Stomach (tissue), 9 donors: ENCODE data around the gene RABGEF1. TPM values are rescaled to one million over a fixed set of nuclear protein-coding genes. Genes with fewer than 3 reads are reported as not detected.
"Not testable (repeated sequence)": the region's sequence is repeated elsewhere in the genome, so short reads cannot be mapped to it uniquely, and the experiment has no call there.

Source experiments
- DNase-seq, 2 donors: peaks; one replicate each; pipeline versions ENCODE4 v3.0.0 to v3.0.0-alpha.2; 2013 to 2019
- H3K27ac ChIP-seq, 5 donors: fragments of 200-600 bp in 4 of 5; sonication (generic) in 4 of 5; one replicate each; pipeline ENCODE4 v1.5.1; 2013 to 2019; ENCODE audit warnings: mild to moderate bottlenecking in 1 of 5, moderate library complexity in 1 of 5
- H3K27me3 ChIP-seq, 3 donors: fragments of 200-600 bp; sonication (generic); one replicate each; pipeline ENCODE4 v1.5.1; 2017 to 2019; ENCODE audit warnings: mixed run types in 1 of 3
- H3K36me3 ChIP-seq, 4 donors: fragments of 200-600 bp; sonication (generic); 1 replicate in 3 of 4; 2 replicates in 1 of 4; pipeline ENCODE4 v1.5.1; 2016 to 2019
- H3K4me1 ChIP-seq, 4 donors: fragments of 200-600 bp; sonication (generic); one replicate each; pipeline ENCODE4 v1.5.1; 2016 to 2019
- H3K4me3 ChIP-seq, 4 donors: fragments of 200-600 bp; sonication (generic) in 3 of 4; one replicate each; pipeline ENCODE4 v1.5.1; 2016 to 2019; ENCODE audit warnings: mild to moderate bottlenecking in 1 of 4
- H3K9me3 ChIP-seq, 4 donors: fragments of 200-600 bp; sonication (generic); one replicate each; pipeline ENCODE4 v1.5.1; 2016 to 2019
- CTCF ChIP-seq, 7 experiments: fragments of 450-650 bp in 4 of 7; fragments of 200-600 bp in 3 of 7; sonication (generic) in 3 of 7; IDR thresholded peaks; one replicate each; pipeline ENCODE4 v1.5.1; 2016 to 2019; ENCODE audit warnings: antibody characterized with exemption in 7 of 7, control low read depth in 2 of 7, mild to moderate bottlenecking in 1 of 7
- EP300 ChIP-seq: sonication (generic); formaldehyde crosslinking; IDR thresholded peaks from one replicate; pipeline ENCODE4 v1.6.1; 2017; ENCODE audit warnings: antibody characterized with exemption
- POLR2A ChIP-seq, 4 donors: fragments of 450-650 bp; IDR thresholded peaks; one replicate each; pipeline ENCODE4 v1.6.1; 2016; ENCODE audit warnings: antibody characterized with exemption in 4 of 4, control low read depth in 2 of 4, mild to moderate bottlenecking in 1 of 4, moderate library complexity in 1 of 4
- POLR2AphosphoS5 ChIP-seq, 3 donors: sonication (generic); formaldehyde crosslinking; IDR thresholded peaks; one replicate each; pipeline ENCODE4 v1.6.1; 2016; ENCODE audit warnings: antibody characterized with exemption in 3 of 3
- WGBS, 5 donors: extraction: QIAGEN DNeasy Blood & Tissue Kit in 3 of 5; methylation state at CpG; one replicate each; pipeline versions ENCODE4 v1.1.5 to v1.1.7; 2013 to 2018; 5-methylcytosine and 5-hydroxymethylcytosine counted together
- intact Hi-C: fragments of 100-400 bp; cut with DNase I; formaldehyde crosslinking; loops from one replicate; pipeline ENCODE4 v1.15.1; 2023; ENCODE audit warnings: low total_unique reads
- polyA plus RNA-seq, 3 donors: library from polyadenylated mRNA; stranded (reverse); fragments of 200-250 nt; gene quantifications; one replicate each; pipeline ENCODE4 v1.2.3, GENCODE V29; 2013
- total RNA-seq, 5 donors: library from RNA; depleted of rRNA; stranded (reverse); fragments of >200 nt; gene quantifications; one replicate each; pipeline versions ENCODE4 v1.1.0 to v1.2.3, GENCODE V29; 2014 to 2016
- donor health status: healthy with polysubstance abuse.
- donor health status: Bipolar disorder and iron deficiency.
- donor health status: healthy.

Gene RABGEF1
- total and polyA plus RNA-seq, 8 donors, result 10.1 to 61.6 (median 20.8) TPM

DNA sequence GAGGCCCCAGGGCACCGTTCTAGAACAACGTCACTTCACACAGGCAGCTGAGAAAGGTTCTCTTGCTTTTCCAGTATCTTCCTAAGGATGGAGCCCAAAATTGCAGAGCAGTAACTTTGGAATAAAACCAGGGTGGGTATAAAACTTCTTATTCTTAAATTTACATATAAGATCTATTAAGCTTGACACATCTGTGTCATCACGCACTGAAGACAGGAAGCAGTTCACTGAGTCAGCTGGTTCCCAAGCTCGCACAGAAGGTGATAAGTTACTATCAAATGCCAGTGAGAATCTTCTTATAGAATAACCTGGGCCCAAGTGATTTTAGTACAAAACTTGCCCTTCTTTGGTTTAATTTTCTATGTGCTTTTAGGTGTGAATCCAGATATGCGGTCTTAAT, 70.2 kb downstream of the RABGEF1 start:
- intact Hi-C loops, result no loop called here
- 93 to 97% (median 96%) methylated on average over 5 of the region's 5 CpGs for WGBS, 5 donors
- Histone ChIP-seq H3K27me3 (no peaks in the 10 kb centered on the region), H3K36me3 (peaks cover 27 to 76% (median 72%) of the 10 kb centered on the region in 4 donors), H3K9me3 (no peaks in the 10 kb centered on the region), H3K27ac (no peak overlapping the region), H3K4me3 (no peak overlapping the region), H3K4me1 (no peaks in the 10 kb centered on the region)
- no peak for DNase-seq
- no peak for TF ChIP-seq POLR2A (IDR thresholded peaks at IDR 0.05)
- no peak for TF ChIP-seq CTCF (IDR thresholded peaks at IDR 0.05)
- TF ChIP-seq EP300, result no peak
- no peak for TF ChIP-seq POLR2AphosphoS5 (IDR thresholded peaks at IDR 0.05)

- H3K27me3 ChIP-seq, H3K4me1 ChIP-seq, H3K27ac ChIP-seq, H3K9me3 ChIP-seq, intact Hi-C loops, DNase-seq, H3K4me3 ChIP-seq: not testable (repeated sequence)
- peaks cover 6 to 29% (median 26%) of the 10 kb centered on the region in 4 donors for H3K36me3 ChIP-seq
- 89 to 94% (median 92%) methylated on average over 14 to 15 of the region's 15 CpGs for WGBS, 5 donors
Measured at GRCh38 chr7:66815186-66815875, 74.8 kb downstream of the RABGEF1 start.

DNA sequence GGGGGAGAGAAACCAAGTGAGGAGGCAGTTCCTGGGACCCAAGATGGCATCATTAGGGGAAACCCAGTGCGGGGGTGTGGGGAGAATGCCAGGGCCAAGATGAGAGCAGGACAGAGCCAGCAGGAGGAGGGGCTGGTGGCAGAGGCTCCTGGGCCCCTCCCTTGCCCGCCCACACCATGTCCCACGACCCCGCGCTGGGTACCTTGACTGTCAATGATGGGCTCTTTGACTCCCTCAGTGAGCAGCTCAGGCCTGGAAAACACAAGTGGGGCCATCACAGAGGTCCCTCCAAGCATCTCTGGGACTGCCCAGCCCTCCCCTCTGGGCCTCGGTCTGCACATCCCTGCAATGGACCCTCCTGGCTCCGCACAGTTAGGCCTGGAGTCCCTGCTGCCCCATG, 75.4 kb downstream of the RABGEF1 start:
- Histone ChIP-seq H3K9me3 (no peaks in the 10 kb centered on the region), H3K4me3 (no peak overlapping the region), H3K27me3 (no peaks in the 10 kb centered on the region), H3K36me3 (peaks cover under 1 to 23% (median 19%) of the 10 kb centered on the region in 4 donors), H3K4me1 (no peaks in the 10 kb centered on the region), H3K27ac (no peak overlapping the region)
- WGBS, 5 donors, result 84 to 94% (median 91%) methylated on average over 6 to 7 of the region's 7 CpGs
- no peak for TF ChIP-seq EP300
- no peak for TF ChIP-seq POLR2A (IDR thresholded peaks at IDR 0.05)
- no peak for TF ChIP-seq POLR2AphosphoS5 (IDR thresholded peaks at IDR 0.05)
- TF ChIP-seq CTCF (IDR thresholded peaks at IDR 0.05), result no peak
- DNase-seq, result no peak
- intact Hi-C loops, result no loop called here

DNA sequence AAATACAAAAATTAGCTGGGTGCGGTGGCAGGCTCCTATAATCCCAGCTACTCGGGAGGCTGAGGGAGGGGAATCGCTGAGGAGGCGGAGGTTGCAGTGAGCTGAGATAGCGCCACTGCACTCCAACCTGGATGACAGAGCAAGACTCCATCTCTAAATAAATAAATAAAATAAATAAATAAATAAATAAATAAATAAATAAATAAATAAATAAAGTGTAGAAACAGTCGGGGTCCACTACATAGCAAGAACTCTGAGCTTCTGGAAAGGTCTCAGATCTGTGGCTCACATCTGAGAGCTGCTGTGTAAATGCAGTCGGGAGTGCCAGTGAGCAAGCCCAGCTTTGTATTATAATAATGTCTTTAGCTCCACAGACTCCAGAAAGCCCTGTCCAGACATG, 76.1 kb downstream of the RABGEF1 start:
- H3K9me3 ChIP-seq, H3K4me3 ChIP-seq, intact Hi-C loops, DNase-seq, H3K27ac ChIP-seq, H3K27me3 ChIP-seq, H3K4me1 ChIP-seq: not testable (repeated sequence)
- H3K36me3 ChIP-seq, result peaks cover 0 to 16% (median 12%) of the 10 kb centered on the region in 4 donors
- WGBS, 5 donors, result 77 to 85% (median 81%) methylated on average over 7 of the region's 7 CpGs

DNA sequence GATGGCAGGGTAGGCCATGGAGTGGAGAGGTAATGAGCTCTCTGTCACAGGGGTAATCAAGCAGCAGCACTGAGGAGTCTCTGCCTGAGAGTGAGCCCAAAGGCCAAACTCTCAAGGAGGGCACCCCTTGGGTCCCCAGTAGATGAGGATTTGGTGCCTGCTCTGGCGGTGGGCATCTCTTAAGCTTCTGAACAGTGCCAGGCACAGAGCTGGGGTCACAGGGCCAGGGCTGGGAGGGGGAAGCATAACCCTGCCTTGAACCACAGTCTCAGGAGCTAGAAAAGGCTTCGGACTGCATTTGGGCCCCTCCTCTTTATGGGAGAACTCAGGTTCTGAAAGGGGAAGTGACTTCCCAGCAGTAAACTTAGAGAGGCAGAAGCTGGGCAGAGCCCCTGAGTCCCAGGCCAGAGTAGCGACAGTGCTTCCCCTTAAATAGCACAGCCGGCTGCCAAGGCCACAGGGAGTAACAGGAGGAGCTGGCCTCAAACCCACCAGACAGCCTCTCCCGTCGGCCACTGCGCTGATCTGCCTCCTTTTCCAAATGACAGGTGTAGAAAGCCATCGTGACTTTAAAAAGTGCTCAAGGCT, 76.8 kb downstream of the RABGEF1 start:
- H3K4me3 ChIP-seq, H3K4me1 ChIP-seq, intact Hi-C loops, H3K27ac ChIP-seq, H3K9me3 ChIP-seq, H3K36me3 ChIP-seq, DNase-seq, H3K27me3 ChIP-seq: not testable (repeated sequence)
- 50 to 67% (median 66%) methylated on average over 3 to 7 of the region's 8 CpGs for WGBS, 5 donors

DNA sequence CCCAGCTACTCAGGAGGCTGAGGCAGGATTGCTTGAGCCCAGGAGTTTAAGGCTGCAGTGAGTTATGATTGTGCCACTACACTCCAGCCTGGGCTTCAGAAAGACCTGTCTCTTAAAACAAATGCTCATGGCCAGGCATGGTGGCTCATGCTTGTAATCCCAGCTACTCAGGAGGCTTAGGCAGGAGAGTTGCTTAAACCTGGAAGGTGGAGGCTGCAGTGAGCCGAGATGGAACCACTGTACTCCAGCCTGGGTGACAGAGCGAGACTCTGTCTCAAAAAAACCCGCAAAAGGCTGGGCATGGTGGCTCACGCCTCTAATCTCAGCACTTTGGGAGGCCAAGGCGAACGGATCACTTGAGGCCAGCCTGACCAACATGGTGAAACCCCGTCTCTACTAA, 77.4 kb downstream of the RABGEF1 start:
- intact Hi-C loops, H3K27me3 ChIP-seq, H3K9me3 ChIP-seq, H3K4me1 ChIP-seq, H3K4me3 ChIP-seq, H3K27ac ChIP-seq, H3K36me3 ChIP-seq, DNase-seq: not testable (repeated sequence)
- 75 to 90% (median 81%) methylated on average over 7 of the region's 7 CpGs for WGBS, 5 donors
